GM12878 (cell line): ENCODE results near the gene ANKDD1B. TPM values are rescaled to one million over a fixed set of nuclear protein-coding genes. Genes with fewer than 3 reads are reported as not detected.
A peak's percentile ranks its signal among the peaks of the same experiment; 100 is the strongest.

Source experiments
- BMI1 ChIP-seq: fragments of 450-650 bp; IDR thresholded peaks from 2 replicates; pipeline ENCODE4 v1.6.1; 2016; ENCODE audit warnings: mild to moderate bottlenecking, moderate library complexity, borderline replicate concordance
- CREB1 ChIP-seq: IDR thresholded peaks from 2 replicates; pipeline ENCODE4 v1.6.1; 2012; ENCODE audit warnings: low read depth, mild to moderate bottlenecking, inconsistent platforms
- HDAC2 ChIP-seq: fragments of 200-600 bp; sonication (generic); IDR thresholded peaks from 2 replicates; pipeline ENCODE4 v1.6.1; 2017
- IRF4 ChIP-seq: IDR thresholded peaks from 2 replicates; pipeline ENCODE4 v1.6.1; 2011; ENCODE audit warnings: low read depth, low read length
- MTA3 ChIP-seq: IDR thresholded peaks from 2 replicates; pipeline ENCODE4 v1.6.1; 2012; ENCODE audit warnings: low read length, inconsistent platforms, borderline replicate concordance
- NRF1 ChIP-seq: conservative IDR thresholded peaks from 2 replicates; pipeline ENCODE4 v1.6.1; 2011; ENCODE audit warnings: mild to moderate bottlenecking, low read depth, low read length, improper control_type of control experiment
- PAX5 ChIP-seq: IDR thresholded peaks from 2 replicates; pipeline ENCODE4 v1.6.1; 2011; ENCODE audit warnings: low read depth, low read length, borderline replicate concordance
- POLR2AphosphoS5 ChIP-seq: IDR thresholded peaks from 2 replicates; pipeline ENCODE4 v1.6.1; 2011; ENCODE audit warnings: mild to moderate bottlenecking, low read length, inconsistent platforms
- RAD51 ChIP-seq: fragments of 450-650 bp; IDR thresholded peaks from 2 replicates; pipeline ENCODE4 v1.6.1; 2016; ENCODE audit warnings: moderate library complexity, mild to moderate bottlenecking, inconsistent platforms
- REST ChIP-seq: IDR thresholded peaks from 2 replicates; pipeline ENCODE4 v1.6.1; 2012; ENCODE audit warnings: mild to moderate bottlenecking, low read depth, low read length
- RFX5 ChIP-seq: IDR thresholded peaks from 2 replicates; pipeline ENCODE4 v1.6.1; 2011; ENCODE audit warnings: low read depth, low read length, improper control_type of control experiment
- SMAD5 ChIP-seq: IDR thresholded peaks from 2 replicates; pipeline ENCODE4 v1.6.1; 2016; ENCODE audit warnings: antibody characterized with exemption, low read depth
- SP1 ChIP-seq: IDR thresholded peaks from one replicate; pipeline ENCODE4 v1.6.1; 2011; ENCODE audit warnings: low read depth, low read length
- SPI1 ChIP-seq: IDR thresholded peaks from 2 replicates; pipeline ENCODE4 v1.6.1; 2011; ENCODE audit warnings: low read depth, mild to moderate bottlenecking, low read length, moderate library complexity, borderline replicate concordance; ENCODE audit not compliant: insufficient read depth
- SUZ12 ChIP-seq: fragments of 200-600 bp; sonication (generic); IDR thresholded peaks from one replicate; pipeline ENCODE4 v1.6.1; 2018; ENCODE audit warnings: antibody characterized with exemption, mild to moderate bottlenecking; ENCODE audit not compliant: unreplicated experiment
- ZBTB33 ChIP-seq: fragments of 450-650 bp; IDR thresholded peaks from 2 replicates; pipeline ENCODE4 v1.6.1; 2017; ENCODE audit warnings: mild to moderate bottlenecking
- ZNF622 ChIP-seq: fragments of 450-650 bp; IDR thresholded peaks from 2 replicates; pipeline ENCODE4 v1.6.1; 2017; ENCODE audit warnings: mild to moderate bottlenecking, inconsistent platforms
- polyA plus RNA-seq, 11 experiments: library from polyadenylated mRNA; depleted of rRNA in 4 of 11; unstranded in 6 of 11; stranded (reverse) in 5 of 11; fragments of >200 nt; fragmentation: Nextera tagmentation in 4 of 11; fragmentation: Illumina TruSeq in 1 of 11; extraction: Ambion mirVana in 4 of 11; extraction: Trizol in 1 of 11; gene quantifications; 1 replicate in 1 of 11; 2 replicates in 10 of 11; pipeline versions ENCODE4 v1.2.1 to v1.2.3, GENCODE V29; 2011 to 2016; ENCODE audit warnings: inconsistent platforms in 2 of 11, missing spikeins in 2 of 11, low read depth in 1 of 11
- total RNA-seq, 4 experiments: library from RNA; depleted of rRNA in 3 of 4; stranded (reverse); fragments of >200 nt in 3 of 4; fragmentation: Illumina TruSeq in 1 of 4; extraction: Trizol in 1 of 4; gene quantifications; 2 replicates each; pipeline versions ENCODE4 v1.2.1 to v1.2.3, GENCODE V29; 2013 to 2021
- TF ChIP-seq, protein P1 (sequence below): IDR thresholded peaks from 2 replicates; pipeline ENCODE4 v1.6.1; 2012; ENCODE audit warnings: low read depth, low read length, improper control_type of control experiment
- TF ChIP-seq, protein P2 (sequence below): fragments of 450-650 bp; conservative IDR thresholded peaks from 2 replicates; pipeline ENCODE4 v1.6.1; 2017; ENCODE audit warnings: mild to moderate bottlenecking, moderate library complexity

The ANKDD1B gene
- total and polyA plus RNA-seq, 10 of the 15 experiments (the other 5 are each of a cell fraction or from before 2014, with no cell fraction given) = 0.34 to 2.4 (median 0.80) TPM

DNA sequence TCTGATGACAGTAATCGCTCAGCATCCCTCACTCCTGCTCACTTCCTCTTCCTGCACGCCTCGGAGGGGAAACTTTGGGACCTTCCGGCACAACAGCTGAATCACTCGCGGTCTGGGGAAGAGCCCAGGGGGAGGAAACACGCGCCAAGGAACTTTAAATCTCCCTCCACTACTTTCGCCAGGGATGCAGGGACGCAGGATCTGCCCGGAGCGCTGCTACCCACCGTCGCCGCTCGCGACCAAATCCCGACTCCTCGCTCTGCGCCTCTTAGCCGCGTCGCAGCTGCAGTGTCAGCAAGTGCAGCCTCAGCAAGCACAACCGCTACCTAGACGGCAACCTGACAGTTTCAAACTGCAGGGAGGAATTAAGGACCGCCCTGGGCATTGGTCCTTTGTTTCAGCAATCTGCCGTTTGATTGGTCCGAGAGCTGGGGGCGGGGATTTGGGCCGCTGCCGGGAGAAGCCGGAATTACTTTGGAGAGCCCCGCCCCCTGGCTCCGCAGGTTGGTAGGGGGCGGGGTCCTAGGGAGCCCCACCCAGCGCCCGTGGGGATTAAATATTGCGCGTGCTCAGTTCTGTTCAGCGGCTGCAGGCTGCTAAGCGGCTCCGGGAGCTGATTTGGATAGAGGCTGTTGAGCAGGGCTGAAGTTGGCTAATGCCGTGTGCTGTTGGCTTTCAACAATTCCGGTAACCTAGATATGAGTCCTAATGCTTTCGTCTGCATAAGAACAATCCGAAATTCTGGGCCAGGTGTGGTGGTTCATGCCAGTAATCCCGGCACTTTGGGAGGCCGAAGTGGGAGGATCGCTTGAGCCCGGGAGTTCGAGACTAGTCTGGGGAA, 106.0 kb downstream of the ANKDD1B start, which contains the start of gene POC5 (continued):
- TF ChIP-seq IRF4 (peak; percentile 68), SMAD5 (peak; percentile 89; the same call in 1 of the 2 replicates), SPI1 (peak; percentile 93), SUZ12 (no peak), NRF1 (no peak), REST (0 out of 2 replicates have a peak, but pooled peaks have one; percentile 22), ZNF622 (no peak), RFX5 (no peak; the same call in 1 of the 2 replicates), HDAC2 (no peak), POLR2AphosphoS5 (peak; percentile 98), CREB1 (peak; percentile 82), MTA3 (no peak), SP1 (peak; percentile 97), ZBTB33 (no peak), RAD51 (no peak), PAX5 (peak; percentile 42; the same call in 1 of the 2 replicates), BMI1 (no peak)
- TF ChIP-seq, protein P1, sequence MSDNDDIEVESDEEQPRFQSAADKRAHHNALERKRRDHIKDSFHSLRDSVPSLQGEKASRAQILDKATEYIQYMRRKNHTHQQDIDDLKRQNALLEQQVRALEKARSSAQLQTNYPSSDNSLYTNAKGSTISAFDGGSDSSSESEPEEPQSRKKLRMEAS = peak; percentile 47; the same call in 1 of the 2 replicates
- TF ChIP-seq, protein P2, sequence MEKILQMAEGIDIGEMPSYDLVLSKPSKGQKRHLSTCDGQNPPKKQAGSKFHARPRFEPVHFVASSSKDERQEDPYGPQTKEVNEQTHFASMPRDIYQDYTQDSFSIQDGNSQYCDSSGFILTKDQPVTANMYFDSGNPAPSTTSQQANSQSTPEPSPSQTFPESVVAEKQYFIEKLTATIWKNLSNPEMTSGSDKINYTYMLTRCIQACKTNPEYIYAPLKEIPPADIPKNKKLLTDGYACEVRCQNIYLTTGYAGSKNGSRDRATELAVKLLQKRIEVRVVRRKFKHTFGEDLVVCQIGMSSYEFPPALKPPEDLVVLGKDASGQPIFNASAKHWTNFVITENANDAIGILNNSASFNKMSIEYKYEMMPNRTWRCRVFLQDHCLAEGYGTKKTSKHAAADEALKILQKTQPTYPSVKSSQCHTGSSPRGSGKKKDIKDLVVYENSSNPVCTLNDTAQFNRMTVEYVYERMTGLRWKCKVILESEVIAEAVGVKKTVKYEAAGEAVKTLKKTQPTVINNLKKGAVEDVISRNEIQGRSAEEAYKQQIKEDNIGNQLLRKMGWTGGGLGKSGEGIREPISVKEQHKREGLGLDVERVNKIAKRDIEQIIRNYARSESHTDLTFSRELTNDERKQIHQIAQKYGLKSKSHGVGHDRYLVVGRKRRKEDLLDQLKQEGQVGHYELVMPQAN = peak; percentile 98
